Skeletal muscle satellite cell (primary cell): ENCODE results near the gene HGFAC.

Source experiments
- H3K27me3 ChIP-seq: 2 replicates; pipeline ENCODE4 v1.7.0; 2013; ENCODE audit warnings: low read length; ENCODE audit not compliant: control insufficient read depth, insufficient read depth
- H3K36me3 ChIP-seq: 2 replicates; pipeline ENCODE4 v1.7.0; 2013; ENCODE audit warnings: mild to moderate bottlenecking, control low read depth, low read length; ENCODE audit not compliant: insufficient read depth
- H3K4me1 ChIP-seq: 2 replicates; pipeline ENCODE4 v1.7.0; 2013; ENCODE audit warnings: low read length; ENCODE audit not compliant: control insufficient read depth, insufficient read depth
- H3K4me2 ChIP-seq: 2 replicates; pipeline ENCODE4 v1.7.0; 2013; ENCODE audit warnings: mild to moderate bottlenecking, low read length
- H3K4me3 ChIP-seq: 2 replicates; pipeline ENCODE4 v1.7.0; 2013; ENCODE audit warnings: low read length
- H3K9ac ChIP-seq: 2 replicates; pipeline ENCODE4 v1.7.0; 2013; ENCODE audit warnings: mild to moderate bottlenecking, low read depth, low read length, moderate library complexity
- H3K9me3 ChIP-seq: replicated peaks from 2 replicates; pipeline ENCODE4 v1.7.0; 2013; ENCODE audit warnings: mild to moderate bottlenecking, control low read depth, low read length

HGFAC gene

DNA sequence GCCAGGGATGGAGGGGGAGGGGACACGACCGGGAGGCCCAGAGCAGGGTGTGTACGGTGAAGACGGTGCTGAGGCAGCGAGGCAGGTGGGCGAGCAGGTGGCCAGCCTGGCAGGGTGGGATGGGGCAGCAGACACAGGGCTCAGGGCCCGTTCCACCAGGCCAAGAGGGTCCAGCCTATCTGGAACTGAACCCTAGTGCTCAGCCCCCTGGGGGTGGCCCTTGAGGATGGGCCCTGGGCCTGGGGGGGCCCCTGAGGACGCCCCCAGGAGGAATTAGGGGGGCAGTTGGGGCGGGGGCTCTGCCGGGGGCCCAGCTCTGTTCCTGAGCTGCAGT lies 3.0 kb upstream of the HGFAC start:
- H3K4me3 ChIP-seq: no peak overlapping the region
- H3K36me3 ChIP-seq: no peaks in the 10 kb centered on the region
- no peaks in the 10 kb centered on the region for H3K9me3 ChIP-seq
- no peak overlapping the region for H3K4me2 ChIP-seq
- no peak overlapping the region for H3K9ac ChIP-seq
- H3K27me3 ChIP-seq: no peaks in the 10 kb centered on the region
- peaks cover 16% of the 10 kb centered on the region for H3K4me1 ChIP-seq

DNA sequence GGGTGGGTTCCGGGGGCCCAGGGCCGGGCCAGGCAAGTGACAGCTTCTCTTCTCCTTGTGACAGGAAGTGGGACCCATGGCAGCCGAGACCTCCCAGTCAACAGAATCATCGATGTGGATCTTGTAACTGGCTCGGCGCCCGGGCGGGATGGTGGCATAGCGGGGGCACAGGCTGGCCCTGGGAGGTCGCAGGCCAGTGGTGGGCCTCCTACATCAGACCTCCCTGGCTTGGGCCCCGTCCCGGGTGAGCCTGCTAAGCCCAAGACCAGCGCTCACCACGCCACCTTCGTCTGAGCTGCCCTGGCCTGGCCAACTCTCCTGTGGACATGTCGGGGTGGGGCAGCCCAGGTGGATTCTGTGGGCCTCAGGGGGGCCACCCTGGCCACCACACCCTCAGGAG lies 2.4 kb upstream of the HGFAC start:
- no peaks in the 10 kb centered on the region for H3K27me3 ChIP-seq
- no peak overlapping the region for H3K4me3 ChIP-seq
- no peak overlapping the region for H3K4me2 ChIP-seq
- no peaks in the 10 kb centered on the region for H3K9me3 ChIP-seq
- H3K4me1 ChIP-seq: peaks cover 16% of the 10 kb centered on the region
- H3K9ac ChIP-seq: no peak overlapping the region
- no peaks in the 10 kb centered on the region for H3K36me3 ChIP-seq

DNA sequence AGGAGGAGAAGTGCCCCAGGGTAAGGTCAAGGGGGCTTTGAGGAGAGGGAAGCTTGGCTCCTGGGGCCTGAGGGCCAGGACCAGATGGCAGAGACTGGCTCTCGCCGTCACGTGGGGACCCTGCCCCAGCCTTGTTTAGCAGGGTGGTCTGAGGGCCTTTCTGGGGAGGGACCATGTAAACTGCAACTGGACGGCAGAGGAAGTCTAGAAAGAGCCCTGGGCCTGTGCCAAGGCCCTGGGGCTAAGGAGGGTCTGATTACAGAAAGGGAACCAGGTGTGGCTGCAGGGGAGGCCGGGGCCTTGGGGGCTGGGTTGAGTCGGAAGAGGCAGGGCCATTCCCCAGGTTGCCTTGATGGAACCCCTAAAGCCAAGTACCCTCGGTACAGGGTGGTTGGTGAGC lies 1.8 kb upstream of the HGFAC start:
- H3K36me3 ChIP-seq: no peaks in the 10 kb centered on the region
- no peak overlapping the region for H3K4me2 ChIP-seq
- H3K9me3 ChIP-seq: no peaks in the 10 kb centered on the region
- H3K9ac ChIP-seq: no peak overlapping the region
- no peak overlapping the region for H3K4me3 ChIP-seq
- H3K4me1 ChIP-seq: peaks cover 16% of the 10 kb centered on the region
- H3K27me3 ChIP-seq: no peaks in the 10 kb centered on the region

DNA sequence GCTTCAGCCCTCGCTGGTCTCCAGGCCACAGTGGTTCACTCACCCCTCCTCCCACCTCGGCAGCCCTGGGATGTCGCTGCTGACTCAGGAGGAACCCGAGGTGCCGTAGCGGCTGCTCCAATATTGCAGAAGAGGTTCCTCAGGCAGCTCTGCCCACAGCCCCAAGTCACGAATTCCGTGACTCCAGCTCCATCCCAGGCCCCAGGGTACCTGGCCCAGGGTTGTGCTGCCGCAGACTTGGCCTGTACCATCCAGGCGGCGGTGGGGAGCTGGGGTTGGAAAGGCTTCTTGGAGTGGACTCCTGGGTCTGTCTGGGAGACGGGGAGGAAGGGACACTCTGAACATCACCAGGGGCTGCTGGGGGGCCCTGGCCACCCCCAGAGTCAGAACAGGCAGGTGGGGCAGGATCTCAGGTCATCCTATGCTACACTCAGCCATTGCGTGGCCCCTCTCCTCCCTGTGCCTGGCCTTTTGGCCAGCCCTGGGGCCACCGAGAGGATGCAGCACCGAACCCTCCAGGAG lies 728 bp upstream of the HGFAC start:
- H3K9ac ChIP-seq: no peak overlapping the region

DNA sequence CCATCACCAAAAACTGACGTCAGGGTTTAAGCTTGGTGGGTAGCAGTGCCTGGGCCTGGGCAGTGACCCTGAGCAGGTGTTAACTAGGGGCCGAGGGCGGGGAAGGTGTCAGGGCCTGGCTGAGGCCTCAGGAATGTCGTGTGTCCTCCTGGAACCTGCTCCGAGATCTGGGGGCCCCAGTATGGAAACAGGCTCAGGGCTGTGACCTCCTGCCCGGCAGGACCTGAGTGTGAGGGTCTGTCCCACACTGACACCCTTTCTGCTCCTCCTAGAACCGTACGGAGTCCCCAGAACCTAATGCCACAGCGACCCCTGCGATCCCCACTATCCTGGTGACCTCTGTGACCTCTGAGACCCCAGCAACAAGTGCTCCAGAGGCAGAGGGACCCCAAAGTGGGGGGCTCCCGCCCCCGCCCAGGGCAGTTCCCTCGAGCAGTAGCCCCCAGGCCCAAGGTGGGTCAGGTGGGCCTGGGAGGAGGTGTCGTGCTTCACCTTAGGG lies 741 bp downstream of the HGFAC start:
- Histone ChIP-seq H3K4me2 (no peak overlapping the region), H3K9ac (no peak overlapping the region), H3K36me3 (no peaks in the 10 kb centered on the region), H3K4me1 (peaks cover 1% of the 10 kb centered on the region), H3K27me3 (no peaks in the 10 kb centered on the region), H3K9me3 (no peaks in the 10 kb centered on the region), H3K4me3 (no peak overlapping the region)

More for the DNA sequence above, 728 bp upstream of the HGFAC start:
- Histone ChIP-seq H3K9me3 (no peaks in the 10 kb centered on the region), H3K4me3 (no peak overlapping the region), H3K36me3 (no peaks in the 10 kb centered on the region), H3K4me2 (no peak overlapping the region), H3K4me1 (peaks cover 16% of the 10 kb centered on the region), H3K27me3 (no peaks in the 10 kb centered on the region)

DNA sequence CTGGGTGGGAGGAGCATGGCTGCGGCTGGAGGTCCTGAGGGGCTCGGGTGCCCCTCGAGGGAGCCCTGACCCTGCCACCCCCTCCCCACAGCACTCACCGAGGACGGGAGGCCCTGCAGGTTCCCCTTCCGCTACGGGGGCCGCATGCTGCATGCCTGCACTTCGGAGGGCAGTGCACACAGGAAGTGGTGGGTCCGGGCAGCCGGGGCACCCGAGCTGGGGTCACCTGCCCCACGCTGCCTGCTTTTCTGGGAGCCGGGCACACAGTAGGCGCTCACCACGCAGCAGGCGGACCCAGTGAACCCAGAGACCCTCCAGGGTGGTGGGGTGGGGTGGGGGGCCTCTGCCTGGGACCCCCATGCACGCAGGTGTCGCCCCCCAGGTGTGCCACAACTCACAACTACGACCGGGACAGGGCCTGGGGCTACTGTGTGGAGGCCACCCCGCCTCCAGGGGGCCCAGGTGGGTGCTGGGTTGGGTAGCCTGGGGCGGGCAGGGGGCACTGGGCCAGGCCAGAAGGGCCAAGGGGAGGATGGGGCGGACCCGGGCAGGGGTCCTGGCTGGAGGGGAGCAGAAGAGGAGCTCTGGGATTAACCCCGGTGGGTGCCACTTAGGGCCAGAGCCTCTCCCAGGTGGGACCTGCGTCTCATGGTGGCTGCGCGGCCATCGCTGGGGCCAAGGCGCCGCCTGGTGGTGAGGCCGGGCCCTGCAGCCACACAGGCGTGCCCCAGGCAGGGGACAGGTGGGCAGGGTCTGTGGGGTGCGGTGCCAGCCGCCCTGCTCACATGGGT lies 1.4 kb downstream of the HGFAC start:
- no peaks in the 10 kb centered on the region for H3K27me3 ChIP-seq
- H3K9ac ChIP-seq: no peak overlapping the region
- no peak overlapping the region for H3K4me3 ChIP-seq
- no peaks in the 10 kb centered on the region for H3K36me3 ChIP-seq
- H3K9me3 ChIP-seq: no peaks in the 10 kb centered on the region
- H3K4me1 ChIP-seq: no peaks in the 10 kb centered on the region
- no peak overlapping the region for H3K4me2 ChIP-seq

DNA sequence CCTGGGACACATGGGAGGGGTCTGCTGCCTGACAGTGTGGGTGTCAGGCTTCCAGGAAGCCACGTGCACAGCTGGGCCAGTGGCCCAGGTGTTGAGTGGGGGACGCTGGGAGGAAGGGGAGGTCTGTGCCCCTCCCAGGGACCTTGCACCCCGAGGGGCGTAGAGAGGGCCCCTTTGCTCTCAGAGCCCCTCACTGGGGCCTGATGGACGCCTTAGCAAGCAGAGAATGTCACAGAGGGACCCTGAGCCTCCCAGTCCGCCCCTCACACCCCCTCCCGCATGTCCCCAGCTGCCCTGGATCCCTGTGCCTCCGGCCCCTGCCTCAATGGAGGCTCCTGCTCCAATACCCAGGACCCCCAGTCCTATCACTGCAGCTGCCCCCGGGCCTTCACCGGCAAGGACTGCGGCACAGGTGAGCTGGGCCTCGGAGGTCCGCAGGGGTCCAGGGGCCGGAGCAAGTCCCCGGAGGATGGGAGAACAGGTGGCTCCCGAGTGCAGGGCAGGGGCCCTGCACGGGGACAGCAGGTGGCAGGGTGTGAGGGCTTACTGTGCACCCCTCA lies 2.1 kb downstream of the HGFAC start:
- H3K36me3 ChIP-seq: no peaks in the 10 kb centered on the region
- no peak overlapping the region for H3K9ac ChIP-seq
- H3K4me1 ChIP-seq: no peaks in the 10 kb centered on the region
- H3K4me3 ChIP-seq: no peak overlapping the region
- no peaks in the 10 kb centered on the region for H3K27me3 ChIP-seq
- no peaks in the 10 kb centered on the region for H3K9me3 ChIP-seq
- H3K4me2 ChIP-seq: no peak overlapping the region

DNA sequence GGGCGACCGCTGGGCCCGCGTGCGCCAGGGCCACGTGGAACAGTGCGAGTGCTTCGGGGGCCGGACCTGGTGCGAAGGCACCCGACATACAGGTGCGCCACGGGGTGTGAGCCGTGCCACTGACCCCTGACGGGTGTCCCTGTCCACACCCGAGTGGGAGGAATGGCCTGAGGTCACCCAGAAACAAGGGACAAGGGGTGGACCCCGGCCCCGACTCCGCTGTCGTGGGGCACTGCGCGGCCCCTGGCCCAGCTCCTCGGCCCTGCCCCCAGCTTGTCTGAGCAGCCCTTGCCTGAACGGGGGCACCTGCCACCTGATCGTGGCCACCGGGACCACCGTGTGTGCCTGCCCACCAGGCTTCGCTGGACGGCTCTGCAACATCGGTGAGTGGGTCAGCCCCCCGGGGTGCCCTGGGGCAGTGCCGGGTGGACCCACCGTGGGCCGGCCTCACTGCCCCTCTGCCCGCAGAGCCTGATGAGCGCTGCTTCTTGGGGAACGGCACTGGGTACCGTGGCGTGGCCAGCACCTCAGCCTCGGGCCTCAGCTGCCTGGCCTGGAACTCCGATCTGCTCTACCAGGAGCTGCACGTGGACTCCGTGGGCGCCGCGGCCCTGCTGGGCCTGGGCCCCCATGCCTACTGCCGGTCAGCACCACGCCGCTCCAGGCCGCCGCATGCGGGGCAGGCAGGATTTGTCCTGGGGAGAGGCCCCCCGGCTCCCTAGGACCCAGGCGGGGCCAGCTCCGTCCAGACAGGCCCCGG lies 2.8 kb downstream of the HGFAC start:
- Histone ChIP-seq H3K4me2 (no peak overlapping the region), H3K9ac (no peak overlapping the region), H3K9me3 (no peaks in the 10 kb centered on the region), H3K36me3 (no peaks in the 10 kb centered on the region), H3K4me3 (no peak overlapping the region), H3K27me3 (no peaks in the 10 kb centered on the region), H3K4me1 (no peaks in the 10 kb centered on the region)

DNA sequence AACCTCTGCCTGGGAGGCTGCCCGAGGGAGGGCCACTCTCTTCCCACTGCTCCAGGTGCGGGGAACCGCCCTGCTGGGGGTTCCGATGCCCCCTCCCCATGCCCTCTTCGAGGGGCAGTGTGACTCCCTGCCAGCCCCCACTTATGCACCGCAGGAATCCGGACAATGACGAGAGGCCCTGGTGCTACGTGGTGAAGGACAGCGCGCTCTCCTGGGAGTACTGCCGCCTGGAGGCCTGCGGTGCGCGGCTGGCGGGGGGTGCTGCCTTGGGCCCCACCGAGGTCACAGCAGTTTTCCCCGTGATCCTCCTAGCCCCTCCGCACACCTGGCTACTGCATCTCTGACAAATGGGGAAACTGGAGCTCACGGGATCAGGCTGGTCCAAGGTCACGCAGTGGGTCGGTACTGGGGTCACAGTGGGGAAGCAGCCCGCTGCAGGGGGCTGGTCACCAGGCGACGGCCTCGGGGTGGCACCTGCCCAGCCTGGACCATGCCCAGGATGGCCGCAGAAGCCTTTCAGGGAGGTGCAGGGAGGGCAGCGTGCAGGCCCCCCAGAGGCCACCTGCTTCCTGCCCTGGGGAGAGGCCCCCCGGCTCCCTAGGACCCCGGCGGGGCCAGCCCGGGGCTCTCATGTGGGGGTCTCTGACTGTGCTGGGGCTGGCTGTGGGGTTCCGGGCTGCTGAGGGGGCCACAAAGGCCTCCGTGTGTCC lies 3.5 kb downstream of the HGFAC start:
- Histone ChIP-seq H3K4me2 (no peak overlapping the region), H3K36me3 (no peaks in the 10 kb centered on the region), H3K27me3 (no peaks in the 10 kb centered on the region), H3K9ac (no peak overlapping the region), H3K9me3 (no peaks in the 10 kb centered on the region), H3K4me3 (no peak overlapping the region), H3K4me1 (no peaks in the 10 kb centered on the region)

DNA sequence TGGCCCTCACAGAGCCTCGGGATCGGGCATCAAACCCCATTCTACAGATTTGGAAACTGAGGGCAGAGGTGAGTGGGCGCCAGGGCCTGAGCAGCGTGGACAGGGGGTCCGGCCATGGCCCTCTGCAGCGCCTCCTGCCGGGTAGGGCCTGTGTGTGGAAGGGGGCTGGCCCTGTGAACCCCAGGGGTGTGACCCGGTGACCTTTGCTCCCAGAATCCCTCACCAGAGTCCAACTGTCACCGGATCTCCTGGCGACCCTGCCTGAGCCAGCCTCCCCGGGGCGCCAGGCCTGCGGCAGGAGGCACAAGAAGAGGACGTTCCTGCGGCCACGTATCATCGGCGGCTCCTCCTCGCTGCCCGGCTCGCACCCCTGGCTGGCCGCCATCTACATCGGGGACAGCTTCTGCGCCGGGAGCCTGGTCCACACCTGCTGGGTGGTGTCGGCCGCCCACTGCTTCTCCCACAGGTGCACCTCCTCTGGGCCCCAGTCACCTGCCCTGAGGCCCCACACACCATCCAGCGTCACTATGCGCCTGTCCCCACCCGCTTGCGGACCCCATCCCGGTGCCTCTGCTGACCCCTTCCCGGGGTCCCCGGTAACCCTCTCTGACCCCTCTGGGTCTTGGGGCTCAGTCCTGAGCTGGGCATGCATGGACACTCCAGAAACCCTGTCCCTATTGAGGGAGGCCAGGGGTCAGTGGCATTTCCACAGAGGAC lies 4.2 kb downstream of the HGFAC start:
- no peak overlapping the region for H3K4me2 ChIP-seq
- H3K4me1 ChIP-seq: no peaks in the 10 kb centered on the region
- no peak overlapping the region for H3K4me3 ChIP-seq
- no peaks in the 10 kb centered on the region for H3K36me3 ChIP-seq
- no peaks in the 10 kb centered on the region for H3K9me3 ChIP-seq
- H3K27me3 ChIP-seq: no peaks in the 10 kb centered on the region
- H3K9ac ChIP-seq: no peak overlapping the region
